Upper lobe of right lung (tissue), 1 donor: ENCODE measurements around the gene ARHGEF6. TPM values are rescaled to one million over a fixed set of nuclear protein-coding genes. Genes with fewer than 3 reads are reported as not detected.

Experiments
- ATAC-seq: fragments of 200-7000 bp; cut with Tn5 transposase; one replicate; pipeline ENCODE4 v1.9.1; 2020; ENCODE audit warnings: mild to moderate bottlenecking, moderate library complexity
- DNase-seq: peaks from one replicate; pipeline ENCODE4 v3.0.0-alpha.2; 2020
- H3K27ac ChIP-seq: fragments of 200-600 bp; one replicate; pipeline ENCODE4 v1.8.0; 2022
- H3K27me3 ChIP-seq: fragments of 200-600 bp; one replicate; pipeline ENCODE4 v1.8.0; 2022; ENCODE audit warnings: mild to moderate bottlenecking
- H3K36me3 ChIP-seq: fragments of 200-600 bp; one replicate; pipeline ENCODE4 v1.8.0; 2022
- H3K4me1 ChIP-seq: fragments of 200-600 bp; one replicate; pipeline ENCODE4 v1.8.0; 2022
- H3K4me3 ChIP-seq: fragments of 200-600 bp; one replicate; pipeline ENCODE4 v1.8.0; 2022; ENCODE audit warnings: mild to moderate bottlenecking
- H3K9me3 ChIP-seq: fragments of 200-600 bp; one replicate; pipeline ENCODE4 v1.8.0; 2022
- CTCF ChIP-seq: fragments of 200-600 bp; IDR thresholded peaks from one replicate; pipeline ENCODE4 v1.8.0; 2022; ENCODE audit warnings: antibody characterized with exemption
- intact Hi-C: fragments of 100-400 bp; cut with DNase I; formaldehyde crosslinking; loops from one replicate; pipeline ENCODE4 v1.11.0; 2022
- total RNA-seq: library from RNA; stranded (reverse); fragmentation: NEBNext Ultra II Directional; extraction: Animal tissue kit (Norgen Biotek cat#: 25700); gene quantifications from one replicate; pipeline ENCODE4 v1.2.1, GENCODE V29; 2021
- donor health status: DM: no; HTN: yes; CAD: no; lungs with severe emphysema.

Gene ARHGEF6
- total RNA-seq, 1 donor from 2014 or later = 42.8 TPM

GRCh38 chrX:136711147-136711546 is 69.6 kb downstream of the ARHGEF6 start:
- Histone ChIP-seq H3K9me3 (no peaks in the 10 kb centered on the region), H3K4me1 (peaks cover 5% of the 10 kb centered on the region), H3K27me3 (no peaks in the 10 kb centered on the region), H3K36me3 (no peaks in the 10 kb centered on the region), H3K27ac (no peak overlapping the region), H3K4me3 (no peak overlapping the region)
- DNase-seq (no peak), ATAC-seq (peak; percentile 70)
- intact Hi-C loops = no loop called here
- TF ChIP-seq CTCF = peak; percentile 40

- Histone ChIP-seq H3K27me3 (no peaks in the 10 kb centered on the region), H3K36me3 (no peaks in the 10 kb centered on the region), H3K4me1 (peaks cover 5% of the 10 kb centered on the region), H3K4me3 (no peak overlapping the region), H3K9me3 (no peaks in the 10 kb centered on the region), H3K27ac (no peak overlapping the region)
- intact Hi-C loops = no loop called here
- DNase-seq (no peak), ATAC-seq (no peak)
- TF ChIP-seq CTCF = no peak
Measured at GRCh38 chrX:136710325-136710951, 70.3 kb downstream of the ARHGEF6 start.

GRCh38 chrX:136708348-136708747 is 72.4 kb downstream of the ARHGEF6 start:
- Histone ChIP-seq H3K27ac (no peak overlapping the region), H3K4me3 (no peak overlapping the region)

DNA sequence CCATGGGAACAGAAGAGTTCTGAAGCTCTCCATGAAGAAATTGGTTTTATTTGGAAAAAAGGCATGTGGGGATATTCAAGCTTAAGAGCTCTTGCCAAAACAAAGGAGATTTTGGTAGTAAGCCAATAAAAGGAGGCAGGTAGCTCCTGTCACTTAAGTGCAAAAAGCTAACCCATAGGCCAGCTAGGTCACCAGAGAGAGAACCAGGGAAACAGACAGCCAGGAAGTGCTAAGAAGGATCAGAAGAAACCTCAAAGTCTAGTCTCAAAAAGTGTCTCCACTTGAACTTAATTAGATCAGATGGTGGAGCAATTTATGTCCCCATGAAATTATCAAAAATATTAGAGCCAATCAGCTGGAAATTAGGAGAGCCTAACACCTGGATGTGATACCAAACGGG is 83.6 kb downstream of the ARHGEF6 start:
- Histone ChIP-seq H3K27ac (no peak overlapping the region), H3K27me3 (no peaks in the 10 kb centered on the region), H3K4me3 (no peak overlapping the region), H3K9me3 (no peaks in the 10 kb centered on the region), H3K4me1 (no peaks in the 10 kb centered on the region), H3K36me3 (no peaks in the 10 kb centered on the region)
- no peak for DNase-seq
- ATAC-seq = no peak
- no peak for TF ChIP-seq CTCF
- intact Hi-C loops = no loop called here

More at GRCh38 chrX:136708348-136708747, 72.4 kb downstream of the ARHGEF6 start:
- no peak for DNase-seq
- H3K36me3 ChIP-seq = no peaks in the 10 kb centered on the region
- no peaks in the 10 kb centered on the region for H3K4me1 ChIP-seq
- peak; percentile 41 for TF ChIP-seq CTCF
- peak; percentile 64 for ATAC-seq
- intact Hi-C loops = no loop called here
- no peaks in the 10 kb centered on the region for H3K27me3 ChIP-seq
- H3K9me3 ChIP-seq = no peaks in the 10 kb centered on the region

GRCh38 chrX:136694431-136695087 is 86.2 kb downstream of the ARHGEF6 start:
- no peak overlapping the region for H3K4me3 ChIP-seq
- H3K36me3 ChIP-seq = no peaks in the 10 kb centered on the region
- peak; percentile 47 for TF ChIP-seq CTCF
- H3K27me3 ChIP-seq = no peaks in the 10 kb centered on the region
- no peaks in the 10 kb centered on the region for H3K4me1 ChIP-seq
- H3K9me3 ChIP-seq = no peaks in the 10 kb centered on the region
- ATAC-seq (peak; percentile 56), DNase-seq (no peak)
- intact Hi-C loops = no loop called here
- H3K27ac ChIP-seq = no peak overlapping the region
